Measurements from ENCODE around the gene SORD. TPM values are rescaled to one million over a fixed set of nuclear protein-coding genes. Genes with fewer than 3 reads are reported as not detected.

The SORD gene
- polyA plus RNA-seq, 1 experiment: 32.0 TPM

- no peak for DNase-seq (ENCODE audit: low read depth, low spot score)
- CTCF ChIA-PET: interaction anchor here (1.4 kb wide), 1 partner anchor 8 kb away, joined by 3 read pairs; no protein-coding TSS in a partner anchor
- no peak overlapping the region; the same call in 1 of the 2 replicates for H3K4me3 ChIP-seq (ENCODE audit: low read depth, low read length)
- H3K27me3 ChIP-seq (ENCODE audit: control insufficient read depth, insufficient read depth, low read length): peaks cover 61% of the 10 kb centered on the region
- H3K27ac ChIP-seq (ENCODE audit: low read depth, low read length): no peak overlapping the region
- TF ChIP-seq, protein P1, sequence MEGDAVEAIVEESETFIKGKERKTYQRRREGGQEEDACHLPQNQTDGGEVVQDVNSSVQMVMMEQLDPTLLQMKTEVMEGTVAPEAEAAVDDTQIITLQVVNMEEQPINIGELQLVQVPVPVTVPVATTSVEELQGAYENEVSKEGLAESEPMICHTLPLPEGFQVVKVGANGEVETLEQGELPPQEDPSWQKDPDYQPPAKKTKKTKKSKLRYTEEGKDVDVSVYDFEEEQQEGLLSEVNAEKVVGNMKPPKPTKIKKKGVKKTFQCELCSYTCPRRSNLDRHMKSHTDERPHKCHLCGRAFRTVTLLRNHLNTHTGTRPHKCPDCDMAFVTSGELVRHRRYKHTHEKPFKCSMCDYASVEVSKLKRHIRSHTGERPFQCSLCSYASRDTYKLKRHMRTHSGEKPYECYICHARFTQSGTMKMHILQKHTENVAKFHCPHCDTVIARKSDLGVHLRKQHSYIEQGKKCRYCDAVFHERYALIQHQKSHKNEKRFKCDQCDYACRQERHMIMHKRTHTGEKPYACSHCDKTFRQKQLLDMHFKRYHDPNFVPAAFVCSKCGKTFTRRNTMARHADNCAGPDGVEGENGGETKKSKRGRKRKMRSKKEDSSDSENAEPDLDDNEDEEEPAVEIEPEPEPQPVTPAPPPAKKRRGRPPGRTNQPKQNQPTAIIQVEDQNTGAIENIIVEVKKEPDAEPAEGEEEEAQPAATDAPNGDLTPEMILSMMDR (IDR thresholded peaks at IDR 0.05; ENCODE audit: low read depth, low read length): no peak
- POLR2A ChIA-PET: no interaction called here
- no peaks in the 10 kb centered on the region; the same call in 1 of the 2 replicates for H3K9me3 ChIP-seq (ENCODE audit: control insufficient read depth, insufficient read depth, low read length)
Measured at GRCh38 chr15:45116482-45117307, 93.7 kb downstream of the SORD start.

- no peak for DNase-seq (ENCODE audit: low read depth, low spot score)
- Histone ChIP-seq H3K9me3 (ENCODE audit: control insufficient read depth, insufficient read depth, low read length) (no peaks in the 10 kb centered on the region; the same call in 1 of the 2 replicates), H3K27ac (ENCODE audit: low read depth, low read length) (no peak overlapping the region), H3K4me3 (ENCODE audit: low read depth, low read length) (peak overlapping the region; percentile 7; the same call in 1 of the 2 replicates), H3K27me3 (ENCODE audit: control insufficient read depth, insufficient read depth, low read length) (peaks cover 52% of the 10 kb centered on the region)
- TF ChIP-seq, protein P1 (IDR thresholded peaks at IDR 0.05; ENCODE audit: low read depth, low read length): no peak
- POLR2A ChIA-PET: interaction anchor here (0.7 kb wide), 1 partner anchor 51 kb away, joined by 3 read pairs; no protein-coding TSS in a partner anchor
- CTCF ChIA-PET: interaction anchor here (0.6 to 1.9 kb wide), 57 partner anchors 8 to 1185 kb away, joined by 3 to 37 read pairs (median 6); partner anchors contain the start of genes DUOX1, DUOXA1 and SORD
Measured at GRCh38 chr15:45117308-45118130, 94.5 kb downstream of the SORD start.

DNA sequence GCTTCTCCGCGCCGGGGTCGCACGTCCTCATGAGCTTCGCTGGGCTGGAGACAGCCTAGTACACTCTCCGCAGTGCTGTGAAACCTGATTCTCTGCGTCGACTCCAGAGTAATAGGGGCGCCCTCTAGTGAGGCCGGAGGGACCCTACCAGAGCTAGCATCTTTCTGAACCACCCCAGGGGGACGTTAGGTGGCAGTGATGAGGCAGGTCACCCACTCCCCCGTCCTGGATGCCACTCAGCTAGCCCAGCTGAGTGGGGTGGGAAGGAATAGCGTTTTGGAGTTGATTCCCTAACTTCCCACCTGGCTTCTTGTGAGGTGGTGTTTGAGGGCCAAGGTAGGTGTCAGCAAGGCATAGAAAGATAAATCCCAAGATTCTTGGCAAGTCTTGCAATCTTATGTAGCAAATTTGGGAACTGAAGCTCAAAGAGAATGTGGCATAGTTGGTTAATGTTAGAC, 95.2 kb downstream of the SORD start:
- CTCF ChIA-PET: interaction anchor here (0.5 to 1.9 kb wide), 64 partner anchors 9 to 1184 kb away, joined by 3 to 37 read pairs (median 5); partner anchors contain the start of genes DUOX1, DUOXA1 and SORD
- Histone ChIP-seq H3K27ac (ENCODE audit: low read depth, low read length) (no peak overlapping the region), H3K9me3 (ENCODE audit: control insufficient read depth, insufficient read depth, low read length) (no peaks in the 10 kb centered on the region; the same call in 1 of the 2 replicates), H3K27me3 (ENCODE audit: control insufficient read depth, insufficient read depth, low read length) (peaks cover 46% of the 10 kb centered on the region), H3K4me3 (ENCODE audit: low read depth, low read length) (no peak overlapping the region; the same call in 1 of the 2 replicates)
- TF ChIP-seq, protein P1 (IDR thresholded peaks at IDR 0.05; ENCODE audit: low read depth, low read length): peak; percentile 100
- POLR2A ChIA-PET: interaction anchor here (0.7 kb wide), 1 partner anchor 50 kb away, joined by 3 read pairs; no protein-coding TSS in a partner anchor
- peak; percentile 76 for DNase-seq (ENCODE audit: low read depth, low spot score)

GRCh38 chr15:45118996-45119395, 96.0 kb downstream of the SORD start:
- H3K4me3 ChIP-seq (ENCODE audit: low read depth, low read length): no peak overlapping the region
- DNase-seq (ENCODE audit: low read depth, low spot score): no peak
- H3K27me3 ChIP-seq (ENCODE audit: control insufficient read depth, insufficient read depth, low read length): peaks cover 41% of the 10 kb centered on the region
- POLR2A ChIA-PET: no interaction called here
- TF ChIP-seq, protein P1 (IDR thresholded peaks at IDR 0.05; ENCODE audit: low read depth, low read length): no peak
- H3K9me3 ChIP-seq (ENCODE audit: control insufficient read depth, insufficient read depth, low read length): no peaks in the 10 kb centered on the region; the same call in 1 of the 2 replicates
- CTCF ChIA-PET: interaction anchor here (0.9 to 1.9 kb wide), 37 partner anchors 8 to 338 kb away, joined by 3 to 37 read pairs (median 8); partner anchors contain the start of genes DUOX1, DUOXA1 and SORD
- H3K27ac ChIP-seq (ENCODE audit: low read depth, low read length): no peak overlapping the region

Measured in AG04450 (cell line).